ENCODE results near the gene TTLL10. TPM values are rescaled to one million over a fixed set of nuclear protein-coding genes. Genes with fewer than 3 reads are reported as not detected.

The TTLL10 gene
- total RNA-seq, 1 experiment from 2014 or later, result 0.68 TPM

DNA sequence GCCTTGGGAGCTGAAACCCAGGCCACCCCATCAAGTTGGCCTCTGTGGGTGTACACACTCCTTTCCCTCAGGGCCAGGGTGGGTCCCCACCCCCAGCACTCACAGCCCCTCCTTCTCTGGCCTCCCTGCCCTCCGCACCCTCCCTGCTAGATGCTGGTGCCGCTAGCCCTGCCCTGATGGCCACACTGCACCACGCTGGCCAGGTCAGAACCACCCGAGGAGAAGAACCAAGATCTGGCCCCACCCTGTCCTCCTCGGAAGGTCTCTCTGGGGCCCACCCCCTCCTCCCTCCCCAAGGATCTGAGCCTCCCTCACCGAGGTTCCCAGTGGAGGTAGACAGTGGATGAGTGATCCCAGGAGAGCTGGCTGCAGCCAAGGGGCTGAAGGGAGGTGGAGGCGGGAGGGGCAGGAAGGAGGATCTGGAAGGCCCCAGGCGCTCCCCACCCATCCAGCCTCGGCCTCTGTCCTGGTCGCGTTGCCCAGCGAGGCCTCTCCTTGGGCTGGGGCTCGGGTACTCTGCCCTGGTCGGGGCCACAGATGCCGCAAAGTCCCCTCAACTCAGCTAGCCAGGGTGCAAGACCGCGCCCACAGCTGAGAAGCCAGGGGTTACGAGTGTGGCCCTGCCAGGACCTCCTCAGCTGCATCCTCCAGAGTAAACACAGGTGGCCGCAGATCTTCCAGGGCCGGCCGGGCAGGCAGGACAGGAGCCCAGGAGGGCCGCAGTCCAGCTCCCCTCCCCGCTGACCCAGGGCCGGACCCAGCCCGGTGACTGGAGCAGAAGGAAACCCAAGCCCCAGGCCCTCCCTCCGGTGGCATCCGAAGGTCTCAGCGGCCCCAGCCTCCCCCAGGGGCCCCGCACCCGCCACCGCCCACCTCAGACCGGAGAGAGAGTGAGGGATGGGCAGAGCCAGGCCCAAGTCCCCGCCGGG is 63.5 kb downstream of the TTLL10 start:
- H4K5ac ChIP-seq (ENCODE audit: insufficient read length, low read depth, low read length), result no peak overlapping the region
- no peak for DNase-seq
- no peak overlapping the region; a peak in 1 of 7 replicates for H3K27ac Mint-ChIP-seq

More for the DNA sequence above, 63.5 kb downstream of the TTLL10 start:
- no peaks in the 10 kb centered on the region for H3K9me3 ChIP-seq (ENCODE audit: control insufficient read depth, low read depth, low read length)
- no peak overlapping the region for H2BK20ac ChIP-seq (ENCODE audit: low read depth, low read length, poor library complexity, severe bottlenecking)
- H3K18ac ChIP-seq (ENCODE audit: insufficient read length, low read depth, low read length), result no peak overlapping the region
- H3K27me3 ChIP-seq (ENCODE audit: insufficient read depth, low read length), result no peaks in the 10 kb centered on the region
- H2AFZ ChIP-seq (ENCODE audit: low read length), result no peak overlapping the region
- H2AK5ac ChIP-seq (ENCODE audit: insufficient read length, low read length), result no peak overlapping the region
- H2BK5ac ChIP-seq (ENCODE audit: insufficient read length, low read length), result no peak overlapping the region
- H3K79me1 ChIP-seq (ENCODE audit: insufficient read depth, low read depth, low read length, poor library complexity, severe bottlenecking), result no peaks in the 10 kb centered on the region
- no peaks in the 10 kb centered on the region for H3K79me2 ChIP-seq (ENCODE audit: insufficient read depth, low read length)
- no peak overlapping the region for H2BK15ac ChIP-seq (ENCODE audit: low read depth, low read length)
- H3K9ac ChIP-seq (ENCODE audit: extremely low read depth, insufficient read length, low read length), result no peak overlapping the region
- H3K4me1 ChIP-seq (ENCODE audit: insufficient read depth, low read length), result no peaks in the 10 kb centered on the region
- H3K4me3 Mint-ChIP-seq, result no peak overlapping the region
- peaks cover 12 to 17% (median 16%) of the 10 kb centered on the region in 3 experiments for H3K36me3 Mint-ChIP-seq (ENCODE audit: insufficient read depth in 1 of 3, low read depth in 3 of 3)
- H3K4me1 Mint-ChIP-seq, result peaks cover 8 to 21% of the 10 kb centered on the region in 2 experiments
- H3K23me2 ChIP-seq (ENCODE audit: insufficient read length, low read depth, low read length, poor library complexity, severe bottlenecking), result no peaks in the 10 kb centered on the region
- peaks cover 0 to 4% of the 10 kb centered on the region in 2 experiments; a peak in 1 of 5 replicates for H3K9me3 Mint-ChIP-seq
- H3K27me3 Mint-ChIP-seq (ENCODE audit: low read depth), result no peaks in the 10 kb centered on the region; the same call in 1 of the 2 replicates
- H4K91ac ChIP-seq (ENCODE audit: insufficient read length, low read depth, low read length), result no peak overlapping the region
- no peak overlapping the region for H2BK120ac ChIP-seq (ENCODE audit: low read depth, low read length, poor library complexity, severe bottlenecking)
- no peak overlapping the region for H3T11ph ChIP-seq (ENCODE audit: low read length)
- H3K4me2 ChIP-seq (ENCODE audit: insufficient read depth, insufficient read length, low read length), result no peak overlapping the region
- no peak for TF ChIP-seq CTCF (conservative IDR thresholded peaks at IDR 0.05)
- H4K20me1 ChIP-seq (ENCODE audit: control insufficient read depth, insufficient read depth, insufficient read length), result no peaks in the 10 kb centered on the region
- no peak overlapping the region for H4K8ac ChIP-seq (replicated peaks; ENCODE audit: insufficient read length, low read depth, low read length)
- no peak overlapping the region for H3K4ac ChIP-seq (ENCODE audit: low read depth, low read length)
- H3K27ac ChIP-seq (ENCODE audit: insufficient read length, low read depth, low read length), result no peak overlapping the region
- H2BK12ac ChIP-seq (ENCODE audit: insufficient read length, low read depth, low read length), result no peak overlapping the region
- no peak overlapping the region for H3K56ac ChIP-seq (ENCODE audit: insufficient read length, low read depth, low read length)
- no peak overlapping the region; the same call in 1 of the 2 replicates for H3K14ac ChIP-seq (ENCODE audit: insufficient read depth, low read length)
- WGBS (ENCODE audit: extremely low coverage, insufficient read length, low lambda C conversion rate), result no CpG with 5 or more reads among the region's 34 CpGs
- H3K23ac ChIP-seq (ENCODE audit: insufficient read length, low read depth, low read length), result no peak overlapping the region

All from H9 (cell line).